H1 (cell line): ENCODE results near the gene CD48. TPM values are rescaled to one million over a fixed set of nuclear protein-coding genes. Genes with fewer than 3 reads are reported as not detected.

Experiments used
- CTCF ChIA-PET: fragments of 300-600 bp; sonication (Branson Sonifier 250); formaldehyde crosslinking; loops from one replicate; lab custom pipeline; 2021; ENCODE audit not compliant: partially characterized antibody; lab: Charles Lee
- POLR2A ChIA-PET: fragments of 300-600 bp; sonication (Branson Sonifier 250); formaldehyde crosslinking; loops from one replicate; lab custom pipeline; 2021; ENCODE audit warnings: inconsistent platforms; ENCODE audit not compliant: partially characterized antibody; lab: Charles Lee
- DNase-seq, 2 experiments: peaks; one replicate each; pipeline versions ENCODE4 v3.0.0 to v3.0.0-alpha.2; 2010 to 2022; ENCODE audit warnings: low spot score in 2 of 2, low read depth in 1 of 2, mixed read lengths in 1 of 2
- FAIRE-seq: peaks from 2 replicates; lab custom pipeline; 2011; peaks lifted over from hg19 to GRCh38; lab: Jason Lieb, UNC
- H2AFZ ChIP-seq: 2 replicates; pipeline ENCODE4 v1.8.1; 2012; ENCODE audit warnings: low read length, inconsistent platforms
- H2AK5ac ChIP-seq: 2 replicates; pipeline ENCODE4 v1.6.1; 2013; ENCODE audit warnings: low read depth, low read length
- H2BK120ac ChIP-seq: replicated peaks from 2 replicates; pipeline ENCODE3; 2013; ENCODE audit warnings: low read depth, low read length, inconsistent platforms
- H2BK12ac ChIP-seq: 2 replicates; pipeline ENCODE4 v1.6.1; 2013; ENCODE audit warnings: low read depth, low read length
- H2BK15ac ChIP-seq: 2 replicates; pipeline ENCODE4 v1.6.1; 2013; ENCODE audit warnings: low read length
- H2BK20ac ChIP-seq: 2 replicates; pipeline ENCODE4 v1.6.1; 2013; ENCODE audit warnings: low read length
- H2BK5ac ChIP-seq: 2 replicates; pipeline ENCODE4 v1.6.1; 2013; ENCODE audit warnings: low read depth, low read length
- H3K14ac ChIP-seq: 2 replicates; pipeline ENCODE4 v1.6.1; 2013; ENCODE audit warnings: inconsistent platforms; ENCODE audit not compliant: insufficient read length
- H3K18ac ChIP-seq: 2 replicates; pipeline ENCODE4 v1.6.1; 2013; ENCODE audit warnings: low read length; ENCODE audit errors: extremely low read depth
- H3K23ac ChIP-seq: 2 replicates; pipeline ENCODE4 v1.6.1; 2013; ENCODE audit warnings: inconsistent platforms; ENCODE audit not compliant: insufficient read length
- H3K23me2 ChIP-seq: 2 replicates; pipeline ENCODE4 v1.6.1; 2013; ENCODE audit warnings: low read depth, low read length
- H3K27ac ChIP-seq: 2 replicates; pipeline ENCODE4 v1.6.1; 2011; ENCODE audit warnings: low read depth, low read length, inconsistent platforms
- H3K27me3 ChIP-seq, 4 experiments: replicated peaks in 1 of 4; 1 replicate in 1 of 4; 2 replicates in 3 of 4; pipeline versions ENCODE4 v1.6.1 to v1.8.1; 2011 to 2013; ENCODE audit warnings: low read length in 3 of 4, mild to moderate bottlenecking in 3 of 4, inconsistent platforms in 2 of 4, mixed read lengths in 2 of 4, moderate library complexity in 1 of 4; ENCODE audit not compliant: control insufficient read depth in 3 of 4, insufficient read depth in 3 of 4; ENCODE audit errors: extremely low read depth in 1 of 4
- H3K36me3 ChIP-seq, 4 experiments: 2 replicates each; pipeline versions ENCODE4 v1.6.1 to v1.8.1; 2011 to 2013; ENCODE audit warnings: mild to moderate bottlenecking in 4 of 4, low read length in 3 of 4, moderate library complexity in 2 of 4, control low read depth in 1 of 4, inconsistent platforms in 1 of 4; ENCODE audit not compliant: insufficient read depth in 4 of 4, control insufficient read depth in 2 of 4
- H3K4ac ChIP-seq: replicated peaks from 2 replicates; pipeline ENCODE3; 2013; ENCODE audit warnings: low read length, low read depth, mixed read lengths, inconsistent platforms; ENCODE audit not compliant: insufficient read length
- H3K4me1 ChIP-seq, 4 experiments: replicated peaks in 1 of 4; 1 replicate in 1 of 4; 2 replicates in 3 of 4; pipeline versions ENCODE4 v1.6.1 to v1.8.1; 2011 to 2013; ENCODE audit warnings: low read length in 3 of 4, inconsistent platforms in 2 of 4, mixed read lengths in 1 of 4; ENCODE audit not compliant: insufficient read depth in 4 of 4, control insufficient read depth in 3 of 4
- H3K4me2 ChIP-seq, 2 experiments: 2 replicates each; pipeline versions ENCODE4 v1.6.1 to v1.8.1; 2011 to 2013; ENCODE audit warnings: low read depth in 2 of 2, low read length in 2 of 2, control low read depth in 1 of 2, inconsistent platforms in 1 of 2, mild to moderate bottlenecking in 1 of 2; ENCODE audit not compliant: insufficient read depth in 1 of 2
- H3K4me3 ChIP-seq, 4 experiments: fragments of 200-600, 300-600 bp in 1 of 4; sonication (generic), shearing (Covaris generic), sonication (Bioruptor Twin) in 1 of 4; 2 replicates each; pipeline versions ENCODE4 v1.5.1 to v1.8.1; 2011 to 2016; ENCODE audit warnings: low read length in 4 of 4, low read depth in 3 of 4, control low read depth in 2 of 4, inconsistent platforms in 2 of 4, mild to moderate bottlenecking in 2 of 4, mixed read lengths in 1 of 4, moderate library complexity in 1 of 4; ENCODE audit not compliant: insufficient read depth in 2 of 4; ENCODE audit errors: extremely low read depth in 1 of 4
- H3K56ac ChIP-seq: replicated peaks from 2 replicates; pipeline ENCODE3; 2013; ENCODE audit warnings: low read depth, mild to moderate bottlenecking, mixed read lengths, low read length, inconsistent platforms; ENCODE audit not compliant: insufficient read length
- H3K79me1 ChIP-seq: 2 replicates; pipeline ENCODE4 v1.6.1; 2013; ENCODE audit warnings: low read depth, low read length, control low read depth
- H3K79me2 ChIP-seq, 2 experiments: 2 replicates each; pipeline versions ENCODE4 v1.6.1 to v1.8.1; 2012 to 2013; ENCODE audit warnings: low read length in 2 of 2, mild to moderate bottlenecking in 2 of 2, inconsistent platforms in 1 of 2; ENCODE audit not compliant: insufficient read depth in 2 of 2, control insufficient read depth in 1 of 2
- H3K9ac ChIP-seq, 4 experiments: replicated peaks in 1 of 4; 1 replicate in 1 of 4; 2 replicates in 3 of 4; pipeline versions ENCODE4 v1.6.1 to v1.8.1; 2011 to 2013; ENCODE audit warnings: low read depth in 3 of 4, low read length in 3 of 4, control low read depth in 2 of 4, mild to moderate bottlenecking in 2 of 4, moderate library complexity in 2 of 4, inconsistent platforms in 1 of 4; ENCODE audit errors: extremely low read depth in 1 of 4
- H3K9me3 ChIP-seq, 2 experiments: 2 replicates each; pipeline versions ENCODE4 v1.6.1 to v1.8.1; 2012 to 2013; ENCODE audit warnings: mild to moderate bottlenecking in 2 of 2, moderate library complexity in 2 of 2, control low read depth in 1 of 2, inconsistent platforms in 1 of 2, low read depth in 1 of 2, low read length in 1 of 2, mixed read lengths in 1 of 2; ENCODE audit not compliant: insufficient read depth in 2 of 2
- H4K20me1 ChIP-seq, 2 experiments: replicated peaks in 1 of 2; 2 replicates each; pipeline versions ENCODE3 to v1.8.1; 2011 to 2013; ENCODE audit warnings: inconsistent platforms in 2 of 2, low read length in 2 of 2, mild to moderate bottlenecking in 1 of 2; ENCODE audit not compliant: insufficient read depth in 2 of 2, control insufficient read depth in 1 of 2
- H4K5ac ChIP-seq: 2 replicates; pipeline ENCODE4 v1.6.1; 2013; ENCODE audit warnings: low read length, low read depth, mixed read lengths, inconsistent platforms; ENCODE audit not compliant: insufficient read length
- H4K8ac ChIP-seq: 2 replicates; pipeline ENCODE4 v1.8.0; 2013; ENCODE audit warnings: mild to moderate bottlenecking, moderate library complexity, low read length, inconsistent platforms; ENCODE audit not compliant: insufficient read depth; ENCODE audit errors: extremely low read depth
- H4K91ac ChIP-seq: replicated peaks from 2 replicates; pipeline ENCODE3; 2013; ENCODE audit warnings: low read length, mixed read lengths, inconsistent platforms; ENCODE audit not compliant: insufficient read length
- EP300 ChIP-seq, 2 experiments: IDR thresholded peaks; 1 replicate in 1 of 2; 2 replicates in 1 of 2; pipeline ENCODE4 v1.6.1; 2011 to 2012; ENCODE audit warnings: low read depth in 2 of 2, low read length in 2 of 2, mild to moderate bottlenecking in 2 of 2, borderline replicate concordance in 1 of 2, inconsistent platforms in 1 of 2, moderate library complexity in 1 of 2
- HDAC2 ChIP-seq, 2 experiments: fragments of 300-600 bp in 1 of 2; sonication (generic) in 1 of 2; IDR thresholded peaks; 2 replicates each; pipeline ENCODE4 v1.6.1; 2011 to 2012; ENCODE audit warnings: low read depth in 2 of 2, low read length in 2 of 2, mild to moderate bottlenecking in 2 of 2, moderate library complexity in 2 of 2, borderline replicate concordance in 1 of 2, inconsistent platforms in 1 of 2
- JUN ChIP-seq: IDR thresholded peaks from 2 replicates; pipeline ENCODE4 v1.6.1; 2011; ENCODE audit warnings: low read depth, mild to moderate bottlenecking, improper control_type of control experiment, low read length
- NRF1 ChIP-seq: IDR thresholded peaks from 2 replicates; pipeline ENCODE4 v1.6.1; 2011; ENCODE audit warnings: mild to moderate bottlenecking, low read depth, low read length, improper control_type of control experiment
- PHF8 ChIP-seq: fragments of 200-600 bp; sonication (generic); conservative IDR thresholded peaks from 2 replicates; pipeline ENCODE4 v1.7.1; 2012; ENCODE audit warnings: low read depth, mild to moderate bottlenecking, inconsistent platforms, low read length, moderate library complexity
- RBBP5 ChIP-seq: IDR thresholded peaks from 2 replicates; pipeline ENCODE4 v1.7.1; 2012; ENCODE audit warnings: low read depth, mild to moderate bottlenecking, inconsistent platforms, low read length, moderate library complexity, borderline replicate concordance
- RFX5 ChIP-seq: IDR thresholded peaks from 2 replicates; pipeline ENCODE4 v1.6.1; 2011; ENCODE audit warnings: low read depth, low read length, improper control_type of control experiment, borderline replicate concordance
- SP2 ChIP-seq: IDR thresholded peaks from 2 replicates; pipeline ENCODE4 v1.6.1; 2012; ENCODE audit warnings: mild to moderate bottlenecking, low read length, inconsistent platforms
- USF2 ChIP-seq: IDR thresholded peaks from 2 replicates; pipeline ENCODE4 v1.6.1; 2011; ENCODE audit warnings: low read length, improper control_type of control experiment
- YY1 ChIP-seq: IDR thresholded peaks from 2 replicates; pipeline ENCODE4 v1.6.1; 2011; ENCODE audit warnings: low read depth, mild to moderate bottlenecking, low read length
- WGBS, 2 experiments: shearing (Covaris generic) in 1 of 2; methylation state at CpG; one replicate each; pipeline versions ENCODE4 v1.1.6 to v1.1.7; 2013 to 2015; ENCODE audit warnings: low lambda C conversion rate in 2 of 2, mixed read lengths in 2 of 2, inconsistent platforms in 1 of 2, low coverage in 1 of 2, missing lambda C conversion rate in 1 of 2; ENCODE audit not compliant: insufficient replicate concordance in 2 of 2, insufficient coverage in 1 of 2, insufficient read length in 1 of 2; ENCODE audit errors: extremely low coverage in 1 of 2, missing lambda C conversion rate in 1 of 2; 5-methylcytosine and 5-hydroxymethylcytosine counted together
- polyA plus RNA-seq, 7 experiments: library from polyadenylated mRNA; depleted of rRNA in 3 of 7; stranded (reverse) in 5 of 7; unstranded in 2 of 7; fragments of >200 nt in 5 of 7; fragments of 200-250 nt in 2 of 7; gene quantifications; 1 replicate in 5 of 7; 2 replicates in 1 of 7; 4 replicates in 1 of 7; pipeline versions ENCODE4 v1.2.1 to v1.2.3, GENCODE V29; 2011 to 2013; ENCODE audit warnings: missing spikeins in 2 of 7, mixed read lengths in 2 of 7
- total RNA-seq: library from RNA; stranded (reverse); fragmentation: NEBNext Ultra II Directional; extraction: Animal tissue kit (Norgen Biotek cat#: 25700); gene quantifications from 2 replicates; pipeline ENCODE4 v1.2.1, GENCODE V29; 2021

CD48 gene
- total and polyA plus RNA-seq, 2 of the 8 experiments (the other 6 are each of a cell fraction or from before 2014, with no cell fraction given), result 0.08 TPM; not detected in 1

GRCh38 chr1:160630523-160631451 is 80.8 kb downstream of the CD48 start:
- H3K79me1 ChIP-seq, result no peaks in the 10 kb centered on the region
- no peak overlapping the region for H3K4me2 ChIP-seq
- H3K9me3 ChIP-seq, result no peaks in the 10 kb centered on the region
- ChIA-PET POLR2A (no interaction called here), CTCF (interaction anchor here (1.3 to 3.1 kb wide), 3 partner anchors 11 to 50 kb away, joined by 3 to 9 read pairs (median 5); no protein-coding TSS in a partner anchor)
- no peak overlapping the region for H2AK5ac ChIP-seq
- H3K18ac ChIP-seq, result no peak overlapping the region
- no peak overlapping the region for H3K9ac ChIP-seq
- H4K5ac ChIP-seq, result no peak overlapping the region
- H3K4me3 ChIP-seq, result no peak overlapping the region
- no peak overlapping the region for H3K23ac ChIP-seq
- no peaks in the 10 kb centered on the region for H3K27me3 ChIP-seq
- H3K56ac ChIP-seq, result no peak overlapping the region
- no peak overlapping the region for H3K27ac ChIP-seq
- H2BK5ac ChIP-seq, result no peak overlapping the region
- no peak overlapping the region for H2BK12ac ChIP-seq
- H3K79me2 ChIP-seq, result no peaks in the 10 kb centered on the region
- H4K91ac ChIP-seq, result no peak overlapping the region
- DNase-seq (no peak), FAIRE-seq (no peak)
- 90% methylated on average over 9 of the region's 9 CpGs; no CpG with 5 or more reads in 1 of the 2 experiments for WGBS, 2 experiments
- no peak overlapping the region for H4K8ac ChIP-seq
- no peak overlapping the region for H2BK20ac ChIP-seq
- H3K4me1 ChIP-seq, result no peaks in the 10 kb centered on the region
- H3K4ac ChIP-seq, result no peak overlapping the region
- no peak overlapping the region for H2BK120ac ChIP-seq
- H2BK15ac ChIP-seq, result no peak overlapping the region
- H3K36me3 ChIP-seq, result no peaks in the 10 kb centered on the region
- no peak overlapping the region for H2AFZ ChIP-seq
- no peak overlapping the region for H3K14ac ChIP-seq
- no peaks in the 10 kb centered on the region for H3K23me2 ChIP-seq
- H4K20me1 ChIP-seq, result no peaks in the 10 kb centered on the region
- TF ChIP-seq RBBP5 (no peak), EP300 (IDR thresholded peaks at IDR 0.05; ENCODE audit: borderline replicate concordance in 1 of 2, low read depth in 2 of 2, low read length in 2 of 2) (no peak), USF2 (no peak), RFX5 (no peak), NRF1 (no peak), HDAC2 (IDR thresholded peaks at IDR 0.05; ENCODE audit: borderline replicate concordance in 1 of 2, low read depth in 2 of 2, low read length in 2 of 2) (no peak), SP2 (no peak), JUN (no peak), PHF8 (no peak), YY1 (no peak)
